ENCODE data around the gene CEP83. TPM values are rescaled to one million over a fixed set of nuclear protein-coding genes. Genes with fewer than 3 reads are reported as not detected.

Gene CEP83
- total RNA-seq, 1 experiment from 2014 or later: 26.2 TPM

DNA sequence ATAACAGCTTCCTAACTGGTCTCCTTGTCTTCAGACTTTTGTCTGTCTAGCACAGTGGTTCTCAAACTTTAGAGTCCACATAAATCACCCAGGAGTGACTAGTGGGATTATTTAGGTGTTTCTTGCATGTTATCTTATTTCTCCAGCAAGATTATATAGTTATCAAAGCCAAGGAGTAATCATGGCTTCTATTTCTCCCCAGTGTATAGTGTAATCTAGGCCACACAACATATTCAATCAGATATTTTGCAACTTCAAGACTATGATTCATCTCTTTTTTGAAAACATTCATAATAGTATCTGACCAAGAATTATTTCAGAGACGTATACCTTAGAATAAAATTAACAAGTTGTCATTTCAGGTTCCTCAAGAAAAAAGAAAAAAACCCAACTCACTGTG, 131.9 kb downstream of the CEP83 start:
- no peaks in the 10 kb centered on the region for H3K4me1 Mint-ChIP-seq
- ChIA-PET POLR2A (no interaction called here), CTCF (interaction anchor here (0.6 kb wide), 1 partner anchor 1020 kb away, joined by 4 read pairs; no protein-coding TSS in a partner anchor)
- peaks cover 36% of the 10 kb centered on the region for H3K36me3 Mint-ChIP-seq
- TF ChIP-seq, protein P1, sequence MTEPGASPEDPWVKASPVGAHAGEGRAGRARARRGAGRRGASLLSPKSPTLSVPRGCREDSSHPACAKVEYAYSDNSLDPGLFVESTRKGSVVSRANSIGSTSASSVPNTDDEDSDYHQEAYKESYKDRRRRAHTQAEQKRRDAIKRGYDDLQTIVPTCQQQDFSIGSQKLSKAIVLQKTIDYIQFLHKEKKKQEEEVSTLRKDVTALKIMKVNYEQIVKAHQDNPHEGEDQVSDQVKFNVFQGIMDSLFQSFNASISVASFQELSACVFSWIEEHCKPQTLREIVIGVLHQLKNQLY (CRISPR knock-in tag; IDR thresholded peaks at IDR 0.05): no peak
- no peak for TF ChIP-seq MYBL2 (CRISPR knock-in tag; IDR thresholded peaks at IDR 0.05)
- no peak for TF ChIP-seq JAZF1 (CRISPR knock-in tag; IDR thresholded peaks at IDR 0.05)
- no peak for TF ChIP-seq ETV6 (CRISPR knock-in tag; IDR thresholded peaks at IDR 0.05)
- TF ChIP-seq, protein P2, sequence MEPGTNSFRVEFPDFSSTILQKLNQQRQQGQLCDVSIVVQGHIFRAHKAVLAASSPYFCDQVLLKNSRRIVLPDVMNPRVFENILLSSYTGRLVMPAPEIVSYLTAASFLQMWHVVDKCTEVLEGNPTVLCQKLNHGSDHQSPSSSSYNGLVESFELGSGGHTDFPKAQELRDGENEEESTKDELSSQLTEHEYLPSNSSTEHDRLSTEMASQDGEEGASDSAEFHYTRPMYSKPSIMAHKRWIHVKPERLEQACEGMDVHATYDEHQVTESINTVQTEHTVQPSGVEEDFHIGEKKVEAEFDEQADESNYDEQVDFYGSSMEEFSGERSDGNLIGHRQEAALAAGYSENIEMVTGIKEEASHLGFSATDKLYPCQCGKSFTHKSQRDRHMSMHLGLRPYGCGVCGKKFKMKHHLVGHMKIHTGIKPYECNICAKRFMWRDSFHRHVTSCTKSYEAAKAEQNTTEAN (CRISPR knock-in tag; IDR thresholded peaks at IDR 0.05): no peak
- no peak for TF ChIP-seq TP53 (CRISPR knock-in tag; IDR thresholded peaks at IDR 0.05)
- TF ChIP-seq ZNF317 (CRISPR knock-in tag; IDR thresholded peaks at IDR 0.05; ENCODE audit: borderline replicate concordance, low read depth): no peak
- TF ChIP-seq, protein P3, sequence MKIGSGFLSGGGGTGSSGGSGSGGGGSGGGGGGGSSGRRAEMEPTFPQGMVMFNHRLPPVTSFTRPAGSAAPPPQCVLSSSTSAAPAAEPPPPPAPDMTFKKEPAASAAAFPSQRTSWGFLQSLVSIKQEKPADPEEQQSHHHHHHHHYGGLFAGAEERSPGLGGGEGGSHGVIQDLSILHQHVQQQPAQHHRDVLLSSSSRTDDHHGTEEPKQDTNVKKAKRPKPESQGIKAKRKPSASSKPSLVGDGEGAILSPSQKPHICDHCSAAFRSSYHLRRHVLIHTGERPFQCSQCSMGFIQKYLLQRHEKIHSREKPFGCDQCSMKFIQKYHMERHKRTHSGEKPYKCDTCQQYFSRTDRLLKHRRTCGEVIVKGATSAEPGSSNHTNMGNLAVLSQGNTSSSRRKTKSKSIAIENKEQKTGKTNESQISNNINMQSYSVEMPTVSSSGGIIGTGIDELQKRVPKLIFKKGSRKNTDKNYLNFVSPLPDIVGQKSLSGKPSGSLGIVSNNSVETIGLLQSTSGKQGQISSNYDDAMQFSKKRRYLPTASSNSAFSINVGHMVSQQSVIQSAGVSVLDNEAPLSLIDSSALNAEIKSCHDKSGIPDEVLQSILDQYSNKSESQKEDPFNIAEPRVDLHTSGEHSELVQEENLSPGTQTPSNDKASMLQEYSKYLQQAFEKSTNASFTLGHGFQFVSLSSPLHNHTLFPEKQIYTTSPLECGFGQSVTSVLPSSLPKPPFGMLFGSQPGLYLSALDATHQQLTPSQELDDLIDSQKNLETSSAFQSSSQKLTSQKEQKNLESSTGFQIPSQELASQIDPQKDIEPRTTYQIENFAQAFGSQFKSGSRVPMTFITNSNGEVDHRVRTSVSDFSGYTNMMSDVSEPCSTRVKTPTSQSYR (CRISPR knock-in tag; IDR thresholded peaks at IDR 0.05): no peak
- TF ChIP-seq SMAD3 (CRISPR knock-in tag; IDR thresholded peaks at IDR 0.05; ENCODE audit: borderline replicate concordance): no peak
- no peak for TF ChIP-seq OVOL2 (CRISPR knock-in tag; IDR thresholded peaks at IDR 0.05; ENCODE audit: borderline replicate concordance)
- TF ChIP-seq, protein P4, sequence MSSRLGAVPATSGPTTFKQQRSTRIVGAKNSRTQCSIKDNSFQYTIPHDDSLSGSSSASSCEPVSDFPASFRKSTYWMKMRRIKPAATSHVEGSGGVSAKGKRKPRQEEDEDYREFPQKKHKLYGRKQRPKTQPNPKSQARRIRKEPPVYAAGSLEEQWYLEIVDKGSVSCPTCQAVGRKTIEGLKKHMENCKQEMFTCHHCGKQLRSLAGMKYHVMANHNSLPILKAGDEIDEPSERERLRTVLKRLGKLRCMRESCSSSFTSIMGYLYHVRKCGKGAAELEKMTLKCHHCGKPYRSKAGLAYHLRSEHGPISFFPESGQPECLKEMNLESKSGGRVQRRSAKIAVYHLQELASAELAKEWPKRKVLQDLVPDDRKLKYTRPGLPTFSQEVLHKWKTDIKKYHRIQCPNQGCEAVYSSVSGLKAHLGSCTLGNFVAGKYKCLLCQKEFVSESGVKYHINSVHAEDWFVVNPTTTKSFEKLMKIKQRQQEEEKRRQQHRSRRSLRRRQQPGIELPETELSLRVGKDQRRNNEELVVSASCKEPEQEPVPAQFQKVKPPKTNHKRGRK (CRISPR knock-in tag; IDR thresholded peaks at IDR 0.05; ENCODE audit: borderline replicate concordance): no peak
- TF ChIP-seq, protein P5, sequence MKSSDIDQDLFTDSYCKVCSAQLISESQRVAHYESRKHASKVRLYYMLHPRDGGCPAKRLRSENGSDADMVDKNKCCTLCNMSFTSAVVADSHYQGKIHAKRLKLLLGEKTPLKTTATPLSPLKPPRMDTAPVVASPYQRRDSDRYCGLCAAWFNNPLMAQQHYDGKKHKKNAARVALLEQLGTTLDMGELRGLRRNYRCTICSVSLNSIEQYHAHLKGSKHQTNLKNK (CRISPR knock-in tag; IDR thresholded peaks at IDR 0.05): no peak
- TF ChIP-seq, protein P6, sequence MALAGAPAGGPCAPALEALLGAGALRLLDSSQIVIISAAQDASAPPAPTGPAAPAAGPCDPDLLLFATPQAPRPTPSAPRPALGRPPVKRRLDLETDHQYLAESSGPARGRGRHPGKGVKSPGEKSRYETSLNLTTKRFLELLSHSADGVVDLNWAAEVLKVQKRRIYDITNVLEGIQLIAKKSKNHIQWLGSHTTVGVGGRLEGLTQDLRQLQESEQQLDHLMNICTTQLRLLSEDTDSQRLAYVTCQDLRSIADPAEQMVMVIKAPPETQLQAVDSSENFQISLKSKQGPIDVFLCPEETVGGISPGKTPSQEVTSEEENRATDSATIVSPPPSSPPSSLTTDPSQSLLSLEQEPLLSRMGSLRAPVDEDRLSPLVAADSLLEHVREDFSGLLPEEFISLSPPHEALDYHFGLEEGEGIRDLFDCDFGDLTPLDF (CRISPR knock-in tag; IDR thresholded peaks at IDR 0.05): no peak
- TF ChIP-seq, protein P7, sequence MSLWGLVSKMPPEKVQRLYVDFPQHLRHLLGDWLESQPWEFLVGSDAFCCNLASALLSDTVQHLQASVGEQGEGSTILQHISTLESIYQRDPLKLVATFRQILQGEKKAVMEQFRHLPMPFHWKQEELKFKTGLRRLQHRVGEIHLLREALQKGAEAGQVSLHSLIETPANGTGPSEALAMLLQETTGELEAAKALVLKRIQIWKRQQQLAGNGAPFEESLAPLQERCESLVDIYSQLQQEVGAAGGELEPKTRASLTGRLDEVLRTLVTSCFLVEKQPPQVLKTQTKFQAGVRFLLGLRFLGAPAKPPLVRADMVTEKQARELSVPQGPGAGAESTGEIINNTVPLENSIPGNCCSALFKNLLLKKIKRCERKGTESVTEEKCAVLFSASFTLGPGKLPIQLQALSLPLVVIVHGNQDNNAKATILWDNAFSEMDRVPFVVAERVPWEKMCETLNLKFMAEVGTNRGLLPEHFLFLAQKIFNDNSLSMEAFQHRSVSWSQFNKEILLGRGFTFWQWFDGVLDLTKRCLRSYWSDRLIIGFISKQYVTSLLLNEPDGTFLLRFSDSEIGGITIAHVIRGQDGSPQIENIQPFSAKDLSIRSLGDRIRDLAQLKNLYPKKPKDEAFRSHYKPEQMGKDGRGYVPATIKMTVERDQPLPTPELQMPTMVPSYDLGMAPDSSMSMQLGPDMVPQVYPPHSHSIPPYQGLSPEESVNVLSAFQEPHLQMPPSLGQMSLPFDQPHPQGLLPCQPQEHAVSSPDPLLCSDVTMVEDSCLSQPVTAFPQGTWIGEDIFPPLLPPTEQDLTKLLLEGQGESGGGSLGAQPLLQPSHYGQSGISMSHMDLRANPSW (CRISPR knock-in tag; conservative IDR thresholded peaks at IDR 0.05; ENCODE audit: low read depth): no peak
- DNase-seq (ENCODE audit: low spot score): no peak
- H3K4me3 Mint-ChIP-seq: no peak overlapping the region
- no peak for ATAC-seq
- no peak overlapping the region for H3K27ac Mint-ChIP-seq
- peaks cover 16% of the 10 kb centered on the region for H3K9me3 Mint-ChIP-seq
- no peaks in the 10 kb centered on the region for H3K27me3 Mint-ChIP-seq (ENCODE audit: low read depth)

DNA sequence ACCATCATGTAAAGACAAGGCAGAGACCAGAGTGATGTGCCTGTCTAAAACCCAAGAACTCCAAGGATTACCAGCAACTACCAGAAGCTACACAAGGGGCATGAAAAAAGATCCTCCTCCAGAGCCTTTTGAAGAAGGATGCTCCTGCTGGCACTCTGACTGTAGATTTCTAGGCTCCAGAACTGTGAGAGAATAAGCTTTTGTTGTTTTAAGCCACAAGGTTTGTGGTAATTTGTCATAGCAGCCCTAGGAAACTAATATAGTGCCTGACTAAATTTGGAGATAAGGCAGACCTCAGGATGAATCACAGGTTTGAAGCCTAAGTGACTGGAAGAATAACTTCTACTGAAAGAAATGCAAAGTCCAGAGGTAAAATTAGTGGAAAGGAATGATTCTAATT, 132.9 kb downstream of the CEP83 start:
- CTCF ChIA-PET: no interaction called here
- peaks cover 43% of the 10 kb centered on the region for H3K36me3 Mint-ChIP-seq
- H3K4me1 Mint-ChIP-seq: no peaks in the 10 kb centered on the region
- POLR2A ChIA-PET: no interaction called here
- H3K27me3 Mint-ChIP-seq (ENCODE audit: low read depth): no peaks in the 10 kb centered on the region
- DNase-seq (ENCODE audit: low spot score) (no peak), ATAC-seq (no peak)
- H3K27ac Mint-ChIP-seq: no peak overlapping the region
- peaks cover 16% of the 10 kb centered on the region for H3K9me3 Mint-ChIP-seq
- no peak overlapping the region for H3K4me3 Mint-ChIP-seq
- no peak for TF ChIP-seq ZNF138 (CRISPR knock-in tag; conservative IDR thresholded peaks at IDR 0.05)
- TF ChIP-seq SOX15 (CRISPR knock-in tag; IDR thresholded peaks at IDR 0.05): no peak
- no peak for TF ChIP-seq CREB1 (CRISPR knock-in tag; IDR thresholded peaks at IDR 0.05)
- TF ChIP-seq, protein P8, sequence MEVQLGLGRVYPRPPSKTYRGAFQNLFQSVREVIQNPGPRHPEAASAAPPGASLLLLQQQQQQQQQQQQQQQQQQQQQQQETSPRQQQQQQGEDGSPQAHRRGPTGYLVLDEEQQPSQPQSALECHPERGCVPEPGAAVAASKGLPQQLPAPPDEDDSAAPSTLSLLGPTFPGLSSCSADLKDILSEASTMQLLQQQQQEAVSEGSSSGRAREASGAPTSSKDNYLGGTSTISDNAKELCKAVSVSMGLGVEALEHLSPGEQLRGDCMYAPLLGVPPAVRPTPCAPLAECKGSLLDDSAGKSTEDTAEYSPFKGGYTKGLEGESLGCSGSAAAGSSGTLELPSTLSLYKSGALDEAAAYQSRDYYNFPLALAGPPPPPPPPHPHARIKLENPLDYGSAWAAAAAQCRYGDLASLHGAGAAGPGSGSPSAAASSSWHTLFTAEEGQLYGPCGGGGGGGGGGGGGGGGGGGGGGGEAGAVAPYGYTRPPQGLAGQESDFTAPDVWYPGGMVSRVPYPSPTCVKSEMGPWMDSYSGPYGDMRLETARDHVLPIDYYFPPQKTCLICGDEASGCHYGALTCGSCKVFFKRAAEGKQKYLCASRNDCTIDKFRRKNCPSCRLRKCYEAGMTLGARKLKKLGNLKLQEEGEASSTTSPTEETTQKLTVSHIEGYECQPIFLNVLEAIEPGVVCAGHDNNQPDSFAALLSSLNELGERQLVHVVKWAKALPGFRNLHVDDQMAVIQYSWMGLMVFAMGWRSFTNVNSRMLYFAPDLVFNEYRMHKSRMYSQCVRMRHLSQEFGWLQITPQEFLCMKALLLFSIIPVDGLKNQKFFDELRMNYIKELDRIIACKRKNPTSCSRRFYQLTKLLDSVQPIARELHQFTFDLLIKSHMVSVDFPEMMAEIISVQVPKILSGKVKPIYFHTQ (CRISPR knock-in tag; IDR thresholded peaks at IDR 0.05): no peak
- no peak for TF ChIP-seq OVOL2 (CRISPR knock-in tag; IDR thresholded peaks at IDR 0.05; ENCODE audit: borderline replicate concordance)
- no peak for TF ChIP-seq GABPB1 (CRISPR knock-in tag; IDR thresholded peaks at IDR 0.05)
- no peak for TF ChIP-seq EMX1 (CRISPR knock-in tag; IDR thresholded peaks at IDR 0.05)
- TF ChIP-seq, protein P4 (CRISPR knock-in tag; IDR thresholded peaks at IDR 0.05; ENCODE audit: borderline replicate concordance): no peak
